Suprapubic skin (tissue), 4 donors: Measurements from ENCODE around the gene DMXL2. TPM values are rescaled to one million over a fixed set of nuclear protein-coding genes. Genes with fewer than 3 reads are reported as not detected.
A peak's percentile ranks its signal among the peaks of the same experiment; 100 is the strongest.

ENCODE experiments used
- DNase-seq, 2 donors: peaks; one replicate each; pipeline ENCODE4 v3.0.0-alpha.2; 2019; ENCODE audit warnings: low spot score in 2 of 2
- H3K27ac ChIP-seq: fragments of 200-600 bp; sonication (generic); one replicate; pipeline ENCODE4 v1.5.1; 2019
- H3K27me3 ChIP-seq: fragments of 200-600 bp; sonication (generic); one replicate; pipeline ENCODE4 v1.5.1; 2019
- H3K36me3 ChIP-seq: fragments of 200-600 bp; sonication (generic); one replicate; pipeline ENCODE4 v1.5.1; 2019
- H3K4me1 ChIP-seq: fragments of 200-600 bp; sonication (generic); one replicate; pipeline ENCODE4 v1.5.1; 2019
- H3K4me3 ChIP-seq: fragments of 200-600 bp; sonication (generic); one replicate; pipeline ENCODE4 v1.5.1; 2019; ENCODE audit warnings: mild to moderate bottlenecking
- H3K9me3 ChIP-seq: fragments of 200-600 bp; sonication (generic); one replicate; pipeline ENCODE4 v1.5.1; 2019
- EP300 ChIP-seq: sonication (generic); formaldehyde crosslinking; IDR thresholded peaks from one replicate; pipeline ENCODE4 v1.6.1; 2017; ENCODE audit warnings: antibody characterized with exemption
- POLR2A ChIP-seq, 2 donors: fragments of 450-650 bp; IDR thresholded peaks; one replicate each; pipeline ENCODE4 v1.6.1; 2017; ENCODE audit warnings: antibody characterized with exemption in 2 of 2, mild to moderate bottlenecking in 2 of 2, moderate library complexity in 2 of 2
- POLR2AphosphoS5 ChIP-seq, 3 donors: sonication (generic); formaldehyde crosslinking; IDR thresholded peaks; one replicate each; pipeline ENCODE4 v1.6.1; 2017; ENCODE audit warnings: antibody characterized with exemption in 3 of 3
- WGBS: methylation state at CpG from one replicate; pipeline ENCODE4 v1.1.5; 2018; 5-methylcytosine and 5-hydroxymethylcytosine counted together
- total RNA-seq, 4 donors: library from RNA; depleted of rRNA; stranded (reverse); fragments of >200 nt; gene quantifications; one replicate each; pipeline ENCODE4 v1.1.0, GENCODE V29; 2016
- TF ChIP-seq, protein P1 (sequence below), 2 donors: fragments of 200-600 bp in 1 of 2; fragments of 450-650 bp in 1 of 2; sonication (generic) in 1 of 2; IDR thresholded peaks; one replicate each; pipeline ENCODE4 v1.5.1; 2016 to 2019; ENCODE audit warnings: antibody characterized with exemption in 2 of 2, mild to moderate bottlenecking in 1 of 2, moderate library complexity in 1 of 2

The DMXL2 gene, protein sequence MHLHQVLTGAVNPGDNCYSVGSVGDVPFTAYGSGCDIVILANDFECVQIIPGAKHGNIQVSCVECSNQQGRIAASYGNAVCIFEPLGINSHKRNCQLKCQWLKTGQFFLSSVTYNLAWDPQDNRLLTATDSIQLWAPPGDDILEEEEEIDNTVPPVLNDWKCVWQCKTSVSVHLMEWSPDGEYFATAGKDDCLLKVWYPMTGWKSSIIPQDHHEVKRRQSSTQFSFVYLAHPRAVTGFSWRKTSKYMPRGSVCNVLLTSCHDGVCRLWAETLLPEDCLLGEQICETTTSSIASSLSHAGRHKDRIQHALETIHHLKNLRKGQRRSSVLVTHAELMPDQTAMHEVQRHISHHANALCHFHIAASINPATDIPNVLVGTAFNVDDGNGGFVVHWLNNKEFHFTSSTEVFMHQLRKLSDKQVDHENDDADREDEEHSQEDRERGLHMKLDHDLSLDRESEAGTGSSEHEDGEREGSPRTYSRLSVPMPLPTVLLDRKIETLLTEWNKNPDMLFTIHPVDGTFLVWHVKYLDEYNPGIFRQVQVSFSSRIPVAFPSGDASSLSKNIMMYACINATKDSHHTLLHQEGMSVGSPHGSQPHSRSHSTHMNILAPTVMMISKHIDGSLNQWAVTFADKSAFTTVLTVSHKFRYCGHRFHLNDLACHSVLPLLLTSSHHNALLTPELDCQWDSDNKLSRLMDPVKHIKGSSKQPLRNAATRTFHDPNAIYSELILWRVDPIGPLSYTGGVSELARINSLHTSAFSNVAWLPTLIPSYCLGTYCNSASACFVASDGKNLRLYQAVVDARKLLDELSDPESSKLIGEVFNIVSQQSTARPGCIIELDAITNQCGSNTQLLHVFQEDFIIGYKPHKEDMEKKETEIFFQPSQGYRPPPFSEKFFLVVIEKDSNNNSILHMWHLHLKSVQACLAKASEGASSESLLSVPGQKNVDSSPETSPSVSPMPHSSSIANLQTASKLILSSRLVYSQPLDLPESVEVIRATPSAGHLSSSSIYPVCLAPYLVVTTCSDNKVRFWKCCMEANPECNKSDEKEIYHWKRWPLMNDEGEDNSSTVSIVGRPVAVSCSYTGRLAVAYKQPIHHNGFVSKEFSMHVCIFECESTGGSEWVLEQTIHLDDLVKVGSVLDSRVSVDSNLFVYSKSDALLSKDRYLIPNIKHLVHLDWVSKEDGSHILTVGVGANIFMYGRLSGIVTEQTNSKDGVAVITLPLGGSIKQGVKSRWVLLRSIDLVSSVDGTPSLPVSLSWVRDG (N-terminal part only)
- total RNA-seq: 10 to 100 TPM in 2 of 4 donors, 1 to 10 TPM in 2; 4.1 to 32.9 (median 8.3) TPM

DNA sequence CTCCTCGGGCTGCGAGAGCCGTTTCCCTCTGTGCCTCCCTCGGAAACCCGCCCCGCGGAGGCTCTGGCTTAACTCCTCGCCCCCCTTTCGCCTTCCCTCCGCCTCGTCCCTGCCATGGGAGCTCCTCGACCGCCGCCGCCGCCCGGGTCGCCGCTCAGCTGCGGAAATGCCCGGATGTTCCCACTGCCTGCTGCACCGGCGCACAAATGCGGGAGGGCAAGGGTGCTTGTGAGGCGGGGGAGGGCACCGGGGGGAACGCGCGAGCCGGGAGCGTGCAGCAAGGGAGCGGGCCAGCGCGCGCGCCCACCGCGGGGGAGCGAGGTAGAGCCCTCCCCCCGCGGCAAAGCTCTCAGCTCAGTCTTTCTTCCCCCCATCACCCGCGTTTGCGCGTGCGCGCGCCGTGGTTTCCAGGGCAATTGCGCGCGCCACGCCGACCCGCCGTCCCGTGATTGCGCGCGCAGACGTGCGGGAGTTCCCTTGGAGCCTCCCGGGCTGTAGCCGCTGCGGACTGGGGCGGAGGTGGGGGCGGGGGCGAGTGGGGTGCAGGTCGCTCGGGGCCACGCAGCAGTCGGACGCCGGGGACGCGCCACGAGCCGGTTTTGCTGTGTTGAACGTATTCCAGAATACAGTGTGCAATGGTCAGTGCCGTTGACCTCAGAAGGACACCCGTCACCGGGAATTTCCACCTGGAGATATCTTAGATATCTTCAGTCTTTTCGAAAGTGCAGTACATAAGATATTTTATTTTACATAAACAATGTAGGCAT, at the start of gene DMXL2:
Gene DMXL2, minus strand, starts transcription at position 168 of the 767 bp plus-strand sequence. CDS start 226 bp downstream, outside the sequence.
- Histone ChIP-seq H3K4me3 (peak within 1 kb of the TSS; percentile 87), H3K27ac (peak within 1 kb of the TSS; percentile 79), H3K27me3 (no peaks in the 10 kb centered on the region), H3K9me3 (no peaks in the 10 kb centered on the region), H3K4me1 (peaks cover 18% of the 10 kb centered on the region), H3K36me3 (no peaks in the 10 kb centered on the region)
- TF ChIP-seq POLR2AphosphoS5 (IDR thresholded peaks at IDR 0.05) (no peak), EP300 (no peak), POLR2A (IDR thresholded peaks at IDR 0.05) (no peak)
- TF ChIP-seq, protein P1, sequence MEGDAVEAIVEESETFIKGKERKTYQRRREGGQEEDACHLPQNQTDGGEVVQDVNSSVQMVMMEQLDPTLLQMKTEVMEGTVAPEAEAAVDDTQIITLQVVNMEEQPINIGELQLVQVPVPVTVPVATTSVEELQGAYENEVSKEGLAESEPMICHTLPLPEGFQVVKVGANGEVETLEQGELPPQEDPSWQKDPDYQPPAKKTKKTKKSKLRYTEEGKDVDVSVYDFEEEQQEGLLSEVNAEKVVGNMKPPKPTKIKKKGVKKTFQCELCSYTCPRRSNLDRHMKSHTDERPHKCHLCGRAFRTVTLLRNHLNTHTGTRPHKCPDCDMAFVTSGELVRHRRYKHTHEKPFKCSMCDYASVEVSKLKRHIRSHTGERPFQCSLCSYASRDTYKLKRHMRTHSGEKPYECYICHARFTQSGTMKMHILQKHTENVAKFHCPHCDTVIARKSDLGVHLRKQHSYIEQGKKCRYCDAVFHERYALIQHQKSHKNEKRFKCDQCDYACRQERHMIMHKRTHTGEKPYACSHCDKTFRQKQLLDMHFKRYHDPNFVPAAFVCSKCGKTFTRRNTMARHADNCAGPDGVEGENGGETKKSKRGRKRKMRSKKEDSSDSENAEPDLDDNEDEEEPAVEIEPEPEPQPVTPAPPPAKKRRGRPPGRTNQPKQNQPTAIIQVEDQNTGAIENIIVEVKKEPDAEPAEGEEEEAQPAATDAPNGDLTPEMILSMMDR (IDR thresholded peaks at IDR 0.05): no peak
- peak; percentile 85 to 86 for DNase-seq
- WGBS: under 1% methylated on average over 40 of the region's 83 CpGs

DNA sequence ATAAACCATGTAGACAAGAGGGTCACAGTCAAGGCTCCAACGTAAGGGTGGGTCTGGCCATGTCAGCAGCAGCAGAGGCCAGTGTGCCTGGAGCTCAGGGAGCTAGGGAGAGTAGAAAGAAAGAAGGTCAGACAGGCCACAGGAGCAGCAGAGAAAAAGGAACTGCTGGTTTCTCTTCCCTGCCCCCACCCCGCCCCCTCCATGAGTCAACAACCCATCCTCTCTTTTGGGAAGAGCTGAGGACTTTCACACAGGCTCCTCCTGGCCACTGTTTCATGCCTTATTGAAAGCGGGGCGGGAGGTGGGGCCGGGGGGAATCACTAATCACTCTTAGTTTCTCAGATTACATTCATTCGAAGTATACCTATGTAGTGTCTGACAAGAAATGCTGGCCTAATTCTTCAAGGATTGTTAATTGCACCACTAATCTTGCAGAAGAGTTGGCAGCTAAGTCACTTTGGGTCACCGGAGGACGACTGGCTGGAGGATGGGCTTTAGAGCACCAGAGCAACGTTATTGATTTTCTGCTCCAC, 49.6 kb upstream of the DMXL2 start:
- TF ChIP-seq POLR2A (IDR thresholded peaks at IDR 0.05) (no peak), EP300 (no peak), POLR2AphosphoS5 (IDR thresholded peaks at IDR 0.05) (no peak)
- TF ChIP-seq, protein P1 (IDR thresholded peaks at IDR 0.05): no peak
- H3K36me3 ChIP-seq: no peaks in the 10 kb centered on the region
- 36% methylated on average over 9 of the region's 9 CpGs for WGBS
- H3K9me3 ChIP-seq: no peaks in the 10 kb centered on the region
- H3K27me3 ChIP-seq: peaks cover 25% of the 10 kb centered on the region
- H3K4me1 ChIP-seq: no peaks in the 10 kb centered on the region
- H3K4me3 ChIP-seq: no peak overlapping the region
- no peak overlapping the region for H3K27ac ChIP-seq
- DNase-seq: no peak

DNA sequence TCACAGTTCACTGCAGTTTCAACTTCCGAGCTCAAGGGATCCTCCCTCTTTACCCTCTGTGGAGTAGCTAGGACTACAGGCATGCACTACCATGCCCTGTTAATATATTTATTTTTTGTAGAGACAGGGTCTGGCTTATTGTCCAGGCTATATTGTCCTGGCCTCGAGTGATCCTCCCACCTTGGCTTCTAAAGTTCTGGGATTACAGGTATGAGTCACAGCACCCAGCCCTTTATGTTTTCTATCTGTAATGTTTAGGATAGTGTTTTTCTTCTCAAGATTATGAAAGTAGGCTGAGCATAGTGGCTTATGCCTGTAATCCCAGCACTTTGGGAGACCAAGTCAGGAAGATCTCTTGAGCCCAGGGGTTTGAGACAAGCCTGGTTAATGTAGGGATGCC, 46.8 kb upstream of the DMXL2 start:
- DNase-seq: no peak
- 56% methylated on average over 2 of the region's 2 CpGs for WGBS
- H3K36me3 ChIP-seq: no peaks in the 10 kb centered on the region
- H3K4me3 ChIP-seq: no peak overlapping the region
- peaks cover 25% of the 10 kb centered on the region for H3K27me3 ChIP-seq
- no peak overlapping the region for H3K27ac ChIP-seq
- TF ChIP-seq, protein P1 (IDR thresholded peaks at IDR 0.05): no peak
- no peak for TF ChIP-seq EP300
- TF ChIP-seq POLR2AphosphoS5 (IDR thresholded peaks at IDR 0.05): no peak
- no peak for TF ChIP-seq POLR2A (IDR thresholded peaks at IDR 0.05)
- no peaks in the 10 kb centered on the region for H3K9me3 ChIP-seq
- H3K4me1 ChIP-seq: no peaks in the 10 kb centered on the region

DNA sequence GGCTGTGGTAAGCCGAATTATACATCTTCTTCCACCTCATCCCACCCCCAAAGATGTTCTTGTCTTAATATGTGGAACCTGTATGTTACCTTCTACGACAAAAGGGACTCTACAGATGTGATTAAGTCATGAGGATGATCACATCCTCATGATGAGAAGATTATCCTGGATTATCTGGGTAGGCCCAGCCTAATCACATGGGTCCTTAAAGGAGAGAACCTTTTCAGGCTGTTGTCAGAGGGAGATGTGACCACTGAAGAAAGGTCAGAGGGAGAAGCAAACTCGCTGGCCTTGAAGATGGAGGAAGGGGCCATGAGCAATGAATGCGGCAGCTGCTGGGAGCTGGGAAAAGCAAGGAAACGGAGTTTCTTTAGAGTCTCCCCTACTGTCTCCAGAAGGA, 45.9 kb upstream of the DMXL2 start:
- Histone ChIP-seq H3K4me3 (no peak overlapping the region), H3K27ac (no peak overlapping the region), H3K36me3 (no peaks in the 10 kb centered on the region), H3K4me1 (no peaks in the 10 kb centered on the region), H3K9me3 (no peaks in the 10 kb centered on the region), H3K27me3 (peaks cover 25% of the 10 kb centered on the region)
- TF ChIP-seq EP300 (no peak), POLR2AphosphoS5 (IDR thresholded peaks at IDR 0.05) (no peak), POLR2A (IDR thresholded peaks at IDR 0.05) (no peak)
- TF ChIP-seq, protein P1 (IDR thresholded peaks at IDR 0.05): no peak
- DNase-seq: no peak
- WGBS: 85% methylated on average over 5 of the region's 5 CpGs
